ENCODE results near the gene ERCC6L2.

GRCh38 chr9:96014078-96014477, 138.6 kb downstream of the ERCC6L2 start:
- TF ChIP-seq CTCF (IDR thresholded peaks at IDR 0.05) (no peak), EP300 (IDR thresholded peaks at IDR 0.05; ENCODE audit: borderline replicate concordance in 1 of 2, low read depth in 1 of 2, low read length in 1 of 2) (no peak), FOXJ3 (CRISPR knock-in tag; IDR thresholded peaks at IDR 0.05) (no peak), YY1 (IDR thresholded peaks at IDR 0.05; ENCODE audit: low read depth) (no peak)

Measured in SK-N-SH (cell line).